Heart right ventricle (tissue), 16 donors: ENCODE measurements around the gene AGPAT1. TPM values are rescaled to one million over a fixed set of nuclear protein-coding genes. Genes with fewer than 3 reads are reported as not detected.
A peak's percentile ranks its signal among the peaks of the same experiment; 100 is the strongest.

Source experiments
- ATAC-seq, 8 donors: fragments of 200-7000 bp; cut with Tn5 transposase; one replicate each; pipeline ENCODE4 v1.9.1; 2020; ENCODE audit warnings: mild to moderate bottlenecking in 8 of 8, moderate library complexity in 8 of 8, moderate number of reproducible peaks in 1 of 8
- DNase-seq, 2 donors: peaks; one replicate each; pipeline ENCODE4 v3.0.0-alpha.2; 2020
- H3K27ac ChIP-seq, 10 donors: fragments of 200-600 bp; sonication (generic) in 2 of 10; one replicate each; pipeline versions ENCODE4 v1.5.0 to v1.8.0; 2020 to 2022; ENCODE audit warnings: mild to moderate bottlenecking in 3 of 10
- H3K27me3 ChIP-seq, 7 donors: fragments of 200-600 bp; one replicate each; pipeline ENCODE4 v1.8.0; 2021 to 2022; ENCODE audit warnings: mild to moderate bottlenecking in 2 of 7
- H3K36me3 ChIP-seq, 9 donors: fragments of 200-600 bp; sonication (generic) in 1 of 9; one replicate each; pipeline versions ENCODE4 v1.5.0 to v1.8.0; 2020 to 2022; ENCODE audit warnings: mild to moderate bottlenecking in 2 of 9
- H3K4me1 ChIP-seq, 9 donors: fragments of 200-600 bp; sonication (generic) in 1 of 9; one replicate each; pipeline versions ENCODE4 v1.5.0 to v1.8.0; 2020 to 2022; ENCODE audit warnings: mild to moderate bottlenecking in 4 of 9
- H3K4me3 ChIP-seq, 10 donors: fragments of 200-600 bp; sonication (generic) in 2 of 10; one replicate each; pipeline versions ENCODE4 v1.5.0 to v1.8.0; 2020 to 2022; ENCODE audit warnings: mild to moderate bottlenecking in 7 of 10, moderate library complexity in 2 of 10
- H3K9me3 ChIP-seq, 11 donors: fragments of 200-600 bp in 10 of 11; sonication (generic) in 2 of 11; one replicate each; pipeline versions ENCODE4 v1.5.0 to v1.8.0; 2013 to 2022; ENCODE audit warnings: mild to moderate bottlenecking in 2 of 11, control low read depth in 1 of 11, moderate library complexity in 1 of 11
- WGBS, 2 donors: extraction: QIAGEN DNeasy Blood & Tissue Kit; methylation state at CpG; one replicate each; pipeline ENCODE4 v1.1.7; 2013; ENCODE audit warnings: inconsistent platforms in 1 of 2; 5-methylcytosine and 5-hydroxymethylcytosine counted together
- intact Hi-C, 10 donors: fragments of 100-400 bp; cut with DNase I; formaldehyde crosslinking; loops; one replicate each; pipeline versions ENCODE4 v1.11.1 to v1.14.2; 2022
- polyA plus RNA-seq, 2 donors: library from polyadenylated mRNA; stranded (reverse); fragments of 200-250 nt; gene quantifications; one replicate each; pipeline ENCODE4 v1.2.3, GENCODE V29; 2013
- total RNA-seq, 10 donors: library from RNA; stranded (reverse); fragmentation: NEBNext Ultra II Directional in 3 of 10; extraction: Animal tissue kit (Norgen Biotek cat#: 25700) in 3 of 10; gene quantifications; one replicate each; pipeline versions ENCODE4 v1.2.1 to v1.2.4, GENCODE V29; 2021 to 2023
- TF ChIP-seq, protein P1 (sequence below), 9 donors: fragments of 200-600 bp; sonication (generic) in 2 of 9; IDR thresholded peaks; one replicate each; pipeline versions ENCODE4 v1.5.0 to v1.8.0; 2021 to 2022; ENCODE audit warnings: antibody characterized with exemption in 9 of 9, mild to moderate bottlenecking in 5 of 9, moderate library complexity in 1 of 9
- donor health status: Arrhythmogenic right ventricular cardiomyopathy.
- donor health status: ischemic (EF 13 %, LVEDD 7.1; RV severe dilation, severe dysfunction).
- donor health status: healthy with polysubstance abuse.
- donor health status: DM: no; HTN: yes; CAD: no.
- donor health status: DM: no; HTN: no; CAD: no.
- donor health status: ischemic (EF 25% LVEDD 6.9; RV normal size, moderate dysfunction).
- donor health status: ischemic (EF 25% LVEDD 5.7; RV mildly dilated, moderate dysfunction).
- donor health status: healthy.
- donor health status: DM: yes; HTN: yes; CAD: no.
- donor health status: Ischemic cardiomyopathy.
- donor health status: ischemic (EF 35%, LVEDD 5.7; RV mildly dilated, moderate dysfunction).
- donor health status: nonischemic (EF 11% LVEDD 7.7; RV severe dilation, severe dysfunction).
- donor health status: DM: yes; HTN: yes; CAD: no.
- donor health status: PGD.
- donor health status: ischemic (EF 29% LVEDD 5.4; RV normal size, mild dysfunction).
- donor health status: nonischemic (EF 23%, LVEDD 6.1; RV moderate dilation, normal function).

Gene AGPAT1
- total and polyA plus RNA-seq, 12 donors: 39.0 to 63.1 (median 49.1) TPM

DNA sequence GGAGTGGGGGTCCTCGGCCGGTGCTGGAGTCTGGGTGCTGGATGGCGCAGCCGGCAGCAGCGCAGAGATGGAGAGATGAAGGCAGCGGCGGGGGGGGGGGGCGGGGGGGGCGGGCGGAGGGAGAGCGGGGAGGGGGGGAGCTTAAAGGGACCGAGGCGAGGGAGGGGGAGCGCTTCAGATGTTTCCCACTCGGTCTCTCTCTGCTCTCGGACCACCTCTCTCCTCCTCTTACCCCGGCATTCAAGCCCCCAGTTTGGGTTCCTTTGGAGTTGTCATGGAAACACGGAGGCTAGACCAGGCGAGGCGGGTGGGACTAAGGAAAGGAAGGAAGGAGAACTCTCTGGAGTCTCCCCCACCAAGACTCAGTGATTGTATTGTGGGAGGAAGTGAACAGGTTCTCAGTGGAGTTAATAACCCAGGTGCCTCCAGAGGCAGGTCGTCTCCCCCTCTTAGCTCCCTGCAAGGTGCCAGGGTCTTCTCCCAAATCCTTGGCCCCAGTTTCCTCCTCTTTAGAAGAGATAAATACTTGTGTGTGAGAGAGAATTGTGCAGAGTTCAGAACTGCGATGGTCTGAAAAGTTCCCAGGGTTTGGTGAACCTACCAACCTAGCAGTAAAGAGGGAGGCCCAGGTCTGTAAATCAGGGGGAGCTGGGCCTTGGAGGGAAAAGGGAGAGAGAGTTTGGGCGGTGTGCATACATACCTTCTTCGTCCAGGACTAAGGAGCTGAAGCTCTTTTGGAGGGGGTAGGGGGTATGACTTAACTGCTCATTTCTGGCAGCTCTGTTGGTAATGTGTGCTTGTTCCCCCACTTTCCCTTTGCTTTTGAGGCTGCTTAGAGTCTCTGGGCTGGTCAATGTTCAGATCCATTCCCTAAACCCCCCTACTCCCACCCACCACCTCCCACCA, 23.8 kb downstream of the AGPAT1 start, which contains the start of gene PRRT1:
PRRT1 (minus strand) TSS at position 77 of the 906 bp plus-strand sequence. CDS start 112 bp downstream, outside the sequence.
- H3K9me3 ChIP-seq: no peaks in the 10 kb centered on the region
- peaks cover 0 to 75% (median 8%) of the 10 kb centered on the region in 7 donors for H3K27me3 ChIP-seq
- DNase-seq (no peak), ATAC-seq (no peak)
- peaks cover 0 to 24% (median 4%) of the 10 kb centered on the region in 9 donors for H3K36me3 ChIP-seq
- intact Hi-C loops: loop anchor here in 2 of 10 donors (5.0 kb wide), 1 partner anchor 35 kb away; no protein-coding TSS in a partner anchor
- peak within 1 kb of the TSS in 9 of 10 donors; percentile 58 to 91 (median 81) for H3K4me3 ChIP-seq
- 17 to 27% methylated on average over 17 to 21 of the region's 24 CpGs for WGBS, 2 donors
- TF ChIP-seq, protein P1, sequence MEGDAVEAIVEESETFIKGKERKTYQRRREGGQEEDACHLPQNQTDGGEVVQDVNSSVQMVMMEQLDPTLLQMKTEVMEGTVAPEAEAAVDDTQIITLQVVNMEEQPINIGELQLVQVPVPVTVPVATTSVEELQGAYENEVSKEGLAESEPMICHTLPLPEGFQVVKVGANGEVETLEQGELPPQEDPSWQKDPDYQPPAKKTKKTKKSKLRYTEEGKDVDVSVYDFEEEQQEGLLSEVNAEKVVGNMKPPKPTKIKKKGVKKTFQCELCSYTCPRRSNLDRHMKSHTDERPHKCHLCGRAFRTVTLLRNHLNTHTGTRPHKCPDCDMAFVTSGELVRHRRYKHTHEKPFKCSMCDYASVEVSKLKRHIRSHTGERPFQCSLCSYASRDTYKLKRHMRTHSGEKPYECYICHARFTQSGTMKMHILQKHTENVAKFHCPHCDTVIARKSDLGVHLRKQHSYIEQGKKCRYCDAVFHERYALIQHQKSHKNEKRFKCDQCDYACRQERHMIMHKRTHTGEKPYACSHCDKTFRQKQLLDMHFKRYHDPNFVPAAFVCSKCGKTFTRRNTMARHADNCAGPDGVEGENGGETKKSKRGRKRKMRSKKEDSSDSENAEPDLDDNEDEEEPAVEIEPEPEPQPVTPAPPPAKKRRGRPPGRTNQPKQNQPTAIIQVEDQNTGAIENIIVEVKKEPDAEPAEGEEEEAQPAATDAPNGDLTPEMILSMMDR (IDR thresholded peaks at IDR 0.05): no peak
- H3K27ac ChIP-seq: peak within 1 kb of the TSS in 9 of 10 donors; percentile 83 to 96 (median 92)
- H3K4me1 ChIP-seq: peaks cover 6 to 48% (median 30%) of the 10 kb centered on the region in 9 donors

DNA sequence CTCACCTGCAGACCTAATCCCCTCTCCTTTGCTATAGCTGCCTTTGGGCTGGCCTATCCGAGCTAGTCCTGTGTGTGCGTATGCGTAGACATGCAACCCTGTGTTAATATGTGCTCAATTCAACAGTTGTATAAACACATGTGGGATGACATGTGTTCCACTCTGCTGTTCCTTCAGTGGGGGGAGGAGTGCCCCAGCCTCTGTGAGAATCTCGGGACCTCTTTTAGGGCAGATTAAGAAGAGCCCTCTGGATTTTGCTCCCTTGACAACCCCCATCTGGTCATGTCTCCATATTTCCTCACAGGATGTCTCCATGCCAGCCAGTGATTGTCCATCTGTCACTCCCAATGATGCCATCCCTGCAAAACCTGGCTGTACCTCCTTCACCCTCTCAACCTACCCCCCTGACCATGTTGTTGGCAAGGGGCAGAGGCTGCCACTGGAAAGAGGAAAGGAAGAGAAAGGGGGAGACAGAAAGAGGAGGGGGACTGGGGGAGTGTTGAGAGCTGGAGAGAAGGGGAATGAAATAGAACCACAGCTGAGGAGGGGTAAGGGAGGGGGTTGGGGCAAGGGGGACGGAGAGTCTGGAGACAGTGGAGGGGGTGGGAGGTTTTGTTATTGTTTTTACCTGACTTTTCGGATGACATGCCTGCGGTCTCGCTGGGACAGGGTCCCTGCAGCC, 24.6 kb downstream of the AGPAT1 start:
- Histone ChIP-seq H3K27ac (peak overlapping the region in 2 of 10 donors; percentile 83 to 92), H3K4me1 (peaks cover 6 to 47% (median 30%) of the 10 kb centered on the region in 9 donors), H3K9me3 (no peaks in the 10 kb centered on the region), H3K27me3 (peaks cover 0 to 81% (median 8%) of the 10 kb centered on the region in 7 donors), H3K4me3 (peak overlapping the region in 9 of 10 donors; percentile 22 to 84 (median 80)), H3K36me3 (peaks cover 0 to 16% (median 3%) of the 10 kb centered on the region in 9 donors)
- TF ChIP-seq, protein P1 (IDR thresholded peaks at IDR 0.05): no peak
- DNase-seq (no peak), ATAC-seq (no peak)
- WGBS, 2 donors: 41 to 46% methylated on average over 8 of the region's 8 CpGs
- intact Hi-C loops: loop anchor here in 2 of 10 donors (5.0 kb wide), 1 partner anchor 34 kb away; no protein-coding TSS in a partner anchor

DNA sequence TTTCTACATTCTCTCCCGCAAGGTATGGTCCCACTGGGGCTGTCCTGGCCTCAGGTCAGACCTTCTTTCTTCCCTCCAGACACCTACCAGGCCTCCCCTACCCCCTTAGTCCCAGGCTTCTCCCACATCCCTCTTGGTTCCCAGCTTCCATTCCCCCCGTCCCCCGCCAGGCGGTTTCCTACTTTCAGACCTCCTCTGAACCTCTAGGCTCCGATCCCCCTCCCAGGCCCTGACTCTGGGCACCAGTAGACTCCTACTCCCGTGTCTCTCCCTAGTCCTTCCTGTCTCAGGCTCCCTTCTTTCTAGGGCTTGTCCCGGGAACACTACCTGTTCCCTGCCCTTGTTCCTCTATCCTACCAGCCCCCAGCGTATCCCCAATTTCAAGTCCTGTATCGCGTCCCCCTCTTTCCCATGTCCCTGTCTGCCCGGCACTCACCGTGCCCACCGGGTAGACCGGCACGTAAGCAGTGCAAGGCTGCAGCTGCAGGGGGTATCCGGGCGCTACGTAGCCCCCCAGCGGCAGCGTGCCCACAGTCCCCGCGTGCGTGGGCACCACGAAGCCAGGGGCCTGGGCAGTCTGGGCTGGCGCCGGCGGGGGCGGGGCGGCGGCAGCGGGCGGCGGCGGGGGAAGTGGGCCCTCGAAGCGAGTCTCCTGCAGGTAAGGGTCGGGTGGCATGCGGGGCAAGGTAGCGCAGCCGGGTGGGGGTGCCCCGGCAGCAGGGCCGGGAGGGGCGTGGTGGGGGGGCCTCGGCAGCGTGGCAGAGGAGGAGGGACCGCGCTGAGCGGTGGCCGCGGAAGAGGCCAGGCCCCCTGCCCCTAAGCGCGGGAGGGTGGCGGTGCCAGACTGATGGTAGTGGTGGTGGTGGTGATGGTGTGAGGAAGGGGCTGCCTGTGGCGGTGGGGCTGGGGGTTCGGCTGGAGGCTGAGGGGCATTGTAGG, 25.7 kb downstream of the AGPAT1 start:
- Histone ChIP-seq H3K4me1 (peaks cover 6 to 46% (median 25%) of the 10 kb centered on the region in 9 donors), H3K36me3 (peaks cover 0 to 9% (median 0%) of the 10 kb centered on the region in 9 donors), H3K27me3 (peaks cover 0 to 81% (median 8%) of the 10 kb centered on the region in 7 donors), H3K27ac (no peak overlapping the region), H3K9me3 (no peaks in the 10 kb centered on the region), H3K4me3 (peak overlapping the region in 1 of 10 donors; percentile 10)
- ATAC-seq (no peak), DNase-seq (no peak)
- TF ChIP-seq, protein P1 (IDR thresholded peaks at IDR 0.05): no peak
- intact Hi-C loops: loop anchor here in 2 of 10 donors (5.0 kb wide), 1 partner anchor 33 kb away; no protein-coding TSS in a partner anchor
- WGBS, 2 donors: 35 to 45% methylated on average over 48 to 55 of the region's 55 CpGs
